Suppressor macrophage treated with lipopolysaccharide for 4 hours (primary cell): Measurements from ENCODE around the gene IL2RA.

Source experiments
- DNase-seq: peaks from one replicate; pipeline ENCODE4 v3.0.0-alpha.2; 2020

Gene IL2RA

GRCh38 chr10:6037422-6037821 lies 24.7 kb downstream of the IL2RA start:
- DNase-seq = no peak

GRCh38 chr10:6036861-6037321 lies 25.3 kb downstream of the IL2RA start:
- no peak for DNase-seq

GRCh38 chr10:6035931-6036575 lies 26.1 kb downstream of the IL2RA start:
- DNase-seq = peak; percentile 46

- DNase-seq = no peak
These were observed 26.9 kb downstream of the IL2RA start for GRCh38 chr10:6035101-6035834.

GRCh38 chr10:6034371-6034770 lies 27.8 kb downstream of the IL2RA start:
- DNase-seq = no peak

- peak; percentile 92 for DNase-seq
These were observed 28.2 kb downstream of the IL2RA start for GRCh38 chr10:6033954-6034353.

- DNase-seq = no peak
These were observed 31.2 kb downstream of the IL2RA start for GRCh38 chr10:6030940-6031339.

- no peak for DNase-seq
These were observed 31.9 kb downstream of the IL2RA start for GRCh38 chr10:6030217-6030616.

GRCh38 chr10:6027929-6028328 lies 34.2 kb downstream of the IL2RA start:
- DNase-seq = no peak

- DNase-seq = no peak
These were observed 36.4 kb downstream of the IL2RA start for GRCh38 chr10:6025683-6026255.

- no peak for DNase-seq
These were observed 37.9 kb downstream of the IL2RA start for GRCh38 chr10:6024334-6024682.

- DNase-seq = no peak
These were observed 38.4 kb downstream of the IL2RA start for GRCh38 chr10:6023661-6024333.

- DNase-seq = no peak
These were observed 39.5 kb downstream of the IL2RA start for GRCh38 chr10:6022660-6023059.

- no peak for DNase-seq
These were observed 41.3 kb downstream of the IL2RA start for GRCh38 chr10:6020826-6021225.

- DNase-seq = no peak
These were observed 42.4 kb downstream of the IL2RA start for GRCh38 chr10:6019796-6020195.

GRCh38 chr10:6019010-6019782 lies 43.0 kb downstream of the IL2RA start:
- no peak for DNase-seq

GRCh38 chr10:6018422-6018821 lies 43.7 kb downstream of the IL2RA start:
- DNase-seq = no peak

GRCh38 chr10:6017781-6018354 lies 44.3 kb downstream of the IL2RA start:
- no peak for DNase-seq

GRCh38 chr10:6014241-6014761 lies 47.9 kb downstream of the IL2RA start:
- peak; percentile 75 for DNase-seq

- DNase-seq = no peak
These were observed 48.6 kb downstream of the IL2RA start for GRCh38 chr10:6013413-6014192.

- DNase-seq = no peak
These were observed 49.9 kb downstream of the IL2RA start for GRCh38 chr10:6012121-6012905.
